ENCODE results near the gene FAM237B.

Gene FAM237B

GRCh38 chr7:90270431-90271178, 50.5 kb downstream of the FAM237B start:
- Histone ChIP-seq H3K79me2 (ENCODE audit: low read length) (no peaks in the 10 kb centered on the region), H3K36me3 (replicated peaks; ENCODE audit: low read depth, low read length) (no peaks in the 10 kb centered on the region), H3K27ac (ENCODE audit: low read length) (no peak overlapping the region), H3K27me3 (ENCODE audit: low read depth, low read length) (no peaks in the 10 kb centered on the region), H4K20me1 (ENCODE audit: insufficient read depth, low read length) (no peaks in the 10 kb centered on the region), H3K4me3 (ENCODE audit: low read length) (no peak overlapping the region), H3K9ac (ENCODE audit: low read length) (no peak overlapping the region), H3K4me2 (ENCODE audit: low read length) (no peak overlapping the region), H2AFZ (ENCODE audit: low read depth, low read length) (no peak overlapping the region), H3K4me1 (ENCODE audit: low read length) (no peaks in the 10 kb centered on the region), H3K9me3 (ENCODE audit: insufficient read depth, low read length) (no peaks in the 10 kb centered on the region)
- TF ChIP-seq EZH2phosphoT487 (IDR thresholded peaks at IDR 0.05; ENCODE audit: low read depth): no peak
- no peak for TF ChIP-seq CTCF (IDR thresholded peaks at IDR 0.05; ENCODE audit: low read depth, low read length)

- Histone ChIP-seq H3K27ac (ENCODE audit: low read length) (no peak overlapping the region), H3K4me3 (ENCODE audit: low read length) (no peak overlapping the region), H3K9me3 (ENCODE audit: insufficient read depth, low read length) (no peaks in the 10 kb centered on the region), H3K4me2 (ENCODE audit: low read length) (no peak overlapping the region), H4K20me1 (ENCODE audit: insufficient read depth, low read length) (no peaks in the 10 kb centered on the region), H3K79me2 (ENCODE audit: low read length) (no peaks in the 10 kb centered on the region), H3K36me3 (replicated peaks; ENCODE audit: low read depth, low read length) (no peaks in the 10 kb centered on the region), H3K4me1 (ENCODE audit: low read length) (no peaks in the 10 kb centered on the region), H3K9ac (ENCODE audit: low read length) (no peak overlapping the region), H2AFZ (ENCODE audit: low read depth, low read length) (no peak overlapping the region), H3K27me3 (ENCODE audit: low read depth, low read length) (no peaks in the 10 kb centered on the region)
- TF ChIP-seq CTCF (IDR thresholded peaks at IDR 0.05; ENCODE audit: low read depth, low read length) (no peak), EZH2phosphoT487 (IDR thresholded peaks at IDR 0.05; ENCODE audit: low read depth) (no peak)
Measured at GRCh38 chr7:90269163-90269562, 51.9 kb downstream of the FAM237B start.

GRCh38 chr7:90267263-90267858, 53.7 kb downstream of the FAM237B start:
- Histone ChIP-seq H3K27ac (ENCODE audit: low read length) (no peak overlapping the region), H3K9me3 (ENCODE audit: insufficient read depth, low read length) (no peaks in the 10 kb centered on the region), H3K9ac (ENCODE audit: low read length) (no peak overlapping the region), H4K20me1 (ENCODE audit: insufficient read depth, low read length) (no peaks in the 10 kb centered on the region), H2AFZ (ENCODE audit: low read depth, low read length) (no peak overlapping the region), H3K79me2 (ENCODE audit: low read length) (no peaks in the 10 kb centered on the region), H3K36me3 (replicated peaks; ENCODE audit: low read depth, low read length) (no peaks in the 10 kb centered on the region), H3K4me2 (ENCODE audit: low read length) (no peak overlapping the region), H3K4me1 (ENCODE audit: low read length) (no peaks in the 10 kb centered on the region), H3K4me3 (ENCODE audit: low read length) (no peak overlapping the region), H3K27me3 (ENCODE audit: low read depth, low read length) (no peaks in the 10 kb centered on the region)
- TF ChIP-seq EZH2phosphoT487 (IDR thresholded peaks at IDR 0.05; ENCODE audit: low read depth) (no peak), CTCF (IDR thresholded peaks at IDR 0.05; ENCODE audit: low read depth, low read length) (no peak)

- H3K4me3 ChIP-seq (ENCODE audit: low read length): no peak overlapping the region
- no peaks in the 10 kb centered on the region for H3K9me3 ChIP-seq (ENCODE audit: insufficient read depth, low read length)
- no peaks in the 10 kb centered on the region for H4K20me1 ChIP-seq (ENCODE audit: insufficient read depth, low read length)
- H2AFZ ChIP-seq (ENCODE audit: low read depth, low read length): no peak overlapping the region
- no peak overlapping the region for H3K9ac ChIP-seq (ENCODE audit: low read length)
- no peak overlapping the region for H3K4me2 ChIP-seq (ENCODE audit: low read length)
- no peak for TF ChIP-seq CTCF (IDR thresholded peaks at IDR 0.05; ENCODE audit: low read depth, low read length)
- no peak for TF ChIP-seq EZH2phosphoT487 (IDR thresholded peaks at IDR 0.05; ENCODE audit: low read depth)
- H3K27ac ChIP-seq (ENCODE audit: low read length): no peak overlapping the region
- H3K79me2 ChIP-seq (ENCODE audit: low read length): no peaks in the 10 kb centered on the region
- H3K27me3 ChIP-seq (ENCODE audit: low read depth, low read length): no peaks in the 10 kb centered on the region
- H3K36me3 ChIP-seq (replicated peaks; ENCODE audit: low read depth, low read length): no peaks in the 10 kb centered on the region
- no peaks in the 10 kb centered on the region for H3K4me1 ChIP-seq (ENCODE audit: low read length)
Measured at GRCh38 chr7:90266808-90267207, 54.3 kb downstream of the FAM237B start.
